ENCODE results near the gene HES3. TPM values are rescaled to one million over a fixed set of nuclear protein-coding genes. Genes with fewer than 3 reads are reported as not detected.

HES3 gene, protein sequence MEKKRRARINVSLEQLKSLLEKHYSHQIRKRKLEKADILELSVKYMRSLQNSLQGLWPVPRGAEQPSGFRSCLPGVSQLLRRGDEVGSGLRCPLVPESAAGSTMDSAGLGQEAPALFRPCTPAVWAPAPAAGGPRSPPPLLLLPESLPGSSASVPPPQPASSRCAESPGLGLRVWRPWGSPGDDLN
- not detected in 2 replicates for total RNA-seq

DNA sequence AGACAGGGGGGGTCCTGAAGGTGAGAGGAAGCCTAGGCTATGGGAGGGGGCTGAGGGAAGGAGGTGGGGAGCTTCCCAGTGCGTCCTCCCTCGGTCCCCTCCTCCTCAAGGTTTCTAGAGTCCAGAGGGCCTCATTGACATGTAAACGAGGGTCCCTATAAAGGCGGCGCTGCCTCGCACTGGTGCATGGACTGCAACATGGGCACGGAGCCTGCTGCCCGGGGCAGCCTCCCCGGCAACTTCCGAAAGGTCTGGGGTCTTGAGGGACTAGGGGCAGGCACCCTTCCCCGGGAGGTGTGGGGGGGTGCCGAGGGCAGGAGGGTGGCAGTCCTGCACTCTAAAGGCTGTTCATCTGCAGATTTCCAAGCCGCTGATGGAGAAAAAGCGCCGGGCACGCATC, at the start of gene HES3:
Gene HES3 (plus strand): TSS at position 187 of the 400 bp plus-strand sequence. CDS start 187 bp downstream, at position 374.

DNA sequence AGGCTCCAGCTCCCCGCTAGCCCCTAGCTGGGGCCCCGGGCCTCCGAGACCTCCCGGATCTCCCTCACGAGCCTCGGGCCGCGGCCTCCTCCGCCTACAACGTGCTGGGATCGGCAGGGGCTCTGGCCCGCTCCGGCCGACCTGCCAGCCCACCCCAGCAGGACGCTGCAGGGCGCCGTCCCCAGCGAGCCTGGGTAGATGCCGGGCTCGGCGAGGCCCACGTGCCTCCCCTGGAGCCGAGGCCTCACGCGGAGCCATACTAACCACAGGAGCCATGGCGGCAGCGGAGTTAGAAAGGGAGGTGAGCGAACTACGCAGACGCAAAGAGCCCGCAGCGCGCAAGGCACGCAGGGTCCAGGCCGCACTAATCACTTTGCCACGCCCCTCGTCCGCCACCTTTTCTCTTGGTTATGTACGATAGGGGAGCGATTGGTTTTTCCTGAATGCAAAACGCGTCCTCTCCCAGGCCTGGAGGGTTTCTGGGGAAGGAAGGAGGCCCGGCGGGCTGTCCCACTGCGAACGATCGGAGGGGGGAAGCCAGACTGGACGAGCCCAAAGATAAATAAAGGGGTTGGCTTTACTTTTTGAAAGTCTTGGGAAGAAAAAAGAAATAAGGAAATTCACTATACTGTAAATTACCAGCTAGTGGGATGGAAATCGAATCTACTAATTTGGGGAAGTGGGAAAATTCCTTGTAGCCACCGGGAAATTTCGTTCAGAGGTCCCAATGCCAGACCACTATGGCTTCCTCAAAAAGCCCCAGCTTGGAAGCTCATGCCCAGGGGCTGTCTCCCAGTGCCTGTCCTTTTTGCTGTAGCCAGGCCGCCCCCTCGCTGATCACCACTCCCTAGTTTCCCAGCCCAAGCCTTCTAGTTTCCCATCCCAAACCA, 44.4 kb upstream of the HES3 start, which contains the start of gene RPL22:
Gene RPL22 (minus strand): TSS at position 298 of the 890 bp plus-strand sequence. CDS start 22 bp downstream, at position 276.

DNA sequence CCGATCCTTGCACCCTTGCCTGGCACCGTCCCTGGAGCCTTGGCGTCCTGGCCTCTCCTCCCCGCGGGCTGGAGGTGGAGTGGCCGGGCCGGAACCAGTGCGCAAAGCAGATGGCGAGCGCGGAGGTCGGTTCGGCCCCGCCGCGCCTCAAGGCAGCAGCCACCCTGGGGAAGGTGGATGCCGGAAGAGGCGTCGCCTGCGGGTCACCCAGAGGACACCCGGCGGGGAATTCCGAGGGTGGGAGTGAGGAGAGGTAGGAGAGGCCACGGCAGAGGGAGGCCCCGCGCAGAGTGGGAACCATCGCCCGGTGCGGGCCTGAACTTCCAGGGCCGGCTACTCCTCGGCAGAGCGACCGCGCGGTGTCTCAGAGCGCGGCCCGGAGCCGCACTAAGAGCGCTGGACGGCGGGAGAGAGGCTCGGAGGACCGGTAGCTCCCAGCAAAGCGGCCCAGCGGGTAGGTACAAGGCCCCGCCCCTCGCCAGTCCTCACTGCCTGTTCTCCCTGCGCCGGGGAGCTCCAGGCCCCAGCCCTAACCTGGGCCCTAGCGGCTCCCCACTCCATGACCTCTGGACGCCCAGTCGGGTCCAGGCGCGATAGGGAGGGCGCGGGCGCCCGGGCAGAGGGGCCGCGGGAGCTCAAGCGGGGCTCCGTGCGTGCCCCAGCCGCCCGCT, 38.0 kb upstream of the HES3 start, which contains the start of gene RNF207:
Gene RNF207 (plus strand): TSS at position 271 of the 671 bp plus-strand sequence. CDS start 417 bp downstream, outside the sequence.

DNA sequence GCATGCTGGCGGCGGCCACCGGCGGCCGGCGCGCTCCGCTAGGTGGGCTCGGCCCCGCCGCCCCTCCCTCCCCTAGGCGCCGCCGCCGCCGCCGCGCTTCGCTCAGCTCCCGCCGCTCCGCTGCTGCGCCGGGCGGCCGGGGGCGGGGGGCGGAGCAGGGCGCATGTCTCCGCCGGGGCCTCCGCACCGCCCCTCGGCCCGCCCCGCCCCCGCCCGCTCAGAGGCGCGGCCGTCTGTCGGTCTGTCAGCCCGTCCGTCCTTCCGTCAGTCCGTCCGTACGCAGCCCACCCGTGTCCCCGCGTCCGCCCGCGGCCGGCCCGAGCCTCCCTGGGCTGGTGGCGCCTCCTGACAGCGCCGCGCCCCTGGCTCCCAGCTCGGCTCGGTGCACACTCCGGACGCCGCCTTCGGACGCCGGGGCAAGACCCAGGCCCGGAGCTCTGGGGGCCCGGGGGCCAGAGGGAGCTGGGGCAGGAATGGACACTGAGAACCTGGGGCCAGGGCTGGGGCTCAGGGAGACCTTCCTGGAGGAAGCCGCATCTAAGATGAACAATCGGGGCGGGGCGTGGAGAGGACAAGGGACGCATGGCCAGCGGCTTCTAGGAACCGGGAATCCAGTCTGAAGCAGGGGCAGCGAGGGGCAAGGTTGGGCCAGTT, 17.1 kb downstream of the HES3 start, which contains the start of gene GPR153:
Gene GPR153 (minus strand): TSS at position 138 of the 654 bp plus-strand sequence. CDS start 6,193 bp downstream, outside the sequence.

Other genes starting within 250 kb of the HES3 start
- gene KCNAB2, start 198.3 kb upstream of the HES3 start, total RNA-seq: 2.1 and 4.7 TPM in 2 replicates
- gene CHD5, start 63.9 kb upstream of the HES3 start, total RNA-seq: under 0.01 and 0.07 TPM in 2 replicates
- gene RPL22, start 44.6 kb upstream of the HES3 start, total RNA-seq: 142 and 184 TPM in 2 replicates
- 6.5 and 17.6 TPM in 2 replicates for gene RNF207, start 38.1 kb upstream of the HES3 start, total RNA-seq
- gene ICMT, start 8.2 kb upstream of the HES3 start, total RNA-seq: 73.3 and 87.0 TPM in 2 replicates
- 1.1 and 1.5 TPM in 2 replicates for gene GPR153, start 16.9 kb downstream of the HES3 start, total RNA-seq
- 54.7 and 68.6 TPM in 2 replicates for gene ACOT7, start 149.6 kb downstream of the HES3 start, total RNA-seq
- 32.6 and 40.6 TPM in 2 replicates for gene HES2, start 175.7 kb downstream of the HES3 start, total RNA-seq
- gene ESPN, start 180.6 kb downstream of the HES3 start, total RNA-seq: 0.65 and 1.1 TPM in 2 replicates
- gene TNFRSF25, start 222.0 kb downstream of the HES3 start, total RNA-seq: 15.2 and 15.4 TPM in 2 replicates
- 39.0 and 43.3 TPM in 2 replicates for gene PLEKHG5, start 247.5 kb downstream of the HES3 start, total RNA-seq

Data from thoracic aorta endothelial cell (primary cell).